HUES48 (cell line): Measurements from ENCODE around the gene NCF4.

Experiments
- H3K27ac ChIP-seq: one replicate; pipeline ENCODE4 v1.7.0; 2013; ENCODE audit warnings: low read depth, low read length, inconsistent platforms
- H3K27me3 ChIP-seq: 2 replicates; pipeline ENCODE4 v1.6.1; 2013; ENCODE audit warnings: mild to moderate bottlenecking, low read length; ENCODE audit not compliant: control insufficient read depth, insufficient read depth
- H3K36me3 ChIP-seq: 2 replicates; pipeline ENCODE4 v1.6.1; 2013; ENCODE audit warnings: low read length; ENCODE audit not compliant: control insufficient read depth, insufficient read depth
- H3K4me1 ChIP-seq: 2 replicates; pipeline ENCODE4 v1.6.1; 2013; ENCODE audit warnings: mild to moderate bottlenecking, low read length; ENCODE audit not compliant: control insufficient read depth, insufficient read depth
- H3K4me3 ChIP-seq: 2 replicates; pipeline ENCODE4 v1.5.1; 2013; ENCODE audit warnings: mild to moderate bottlenecking, low read depth, low read length
- H3K9ac ChIP-seq: 2 replicates; pipeline ENCODE4 v1.6.1; 2013; ENCODE audit warnings: mild to moderate bottlenecking, low read depth, low read length, moderate library complexity
- H3K9me3 ChIP-seq: 2 replicates; pipeline ENCODE4 v1.6.1; 2013; ENCODE audit warnings: low read length; ENCODE audit not compliant: control insufficient read depth, insufficient read depth

NCF4 gene

GRCh38 chr22:36898690-36899089 is 37.9 kb downstream of the NCF4 start:
- H3K4me1 ChIP-seq, result peaks cover 13% of the 10 kb centered on the region
- H3K9me3 ChIP-seq, result peaks cover 4% of the 10 kb centered on the region; the same call in 1 of the 2 replicates
- H3K4me3 ChIP-seq, result no peak overlapping the region
- no peaks in the 10 kb centered on the region for H3K36me3 ChIP-seq
- H3K27ac ChIP-seq, result no peak overlapping the region
- H3K9ac ChIP-seq, result no peak overlapping the region
- no peaks in the 10 kb centered on the region; the same call in 1 of the 2 replicates for H3K27me3 ChIP-seq

- Histone ChIP-seq H3K27me3 (no peaks in the 10 kb centered on the region; the same call in 1 of the 2 replicates), H3K27ac (no peak overlapping the region), H3K36me3 (no peaks in the 10 kb centered on the region), H3K9me3 (peaks cover 4% of the 10 kb centered on the region; the same call in 1 of the 2 replicates), H3K9ac (no peak overlapping the region), H3K4me1 (peaks cover 13% of the 10 kb centered on the region), H3K4me3 (no peak overlapping the region)
Measured at GRCh38 chr22:36899498-36899897, 38.7 kb downstream of the NCF4 start.

- Histone ChIP-seq H3K9me3 (peaks cover 4% of the 10 kb centered on the region; the same call in 1 of the 2 replicates), H3K4me1 (peaks cover 13% of the 10 kb centered on the region), H3K27ac (peak overlapping the region; percentile 80), H3K4me3 (no peak overlapping the region), H3K27me3 (no peaks in the 10 kb centered on the region), H3K9ac (no peak overlapping the region), H3K36me3 (no peaks in the 10 kb centered on the region)
Measured at GRCh38 chr22:36900225-36900624, 39.4 kb downstream of the NCF4 start.

- H3K27me3 ChIP-seq, result no peaks in the 10 kb centered on the region
- peak overlapping the region; percentile 80 for H3K27ac ChIP-seq
- H3K4me3 ChIP-seq, result no peak overlapping the region
- H3K4me1 ChIP-seq, result peaks cover 13% of the 10 kb centered on the region
- H3K9ac ChIP-seq, result no peak overlapping the region
- H3K9me3 ChIP-seq, result no peaks in the 10 kb centered on the region; the same call in 1 of the 2 replicates
- no peaks in the 10 kb centered on the region for H3K36me3 ChIP-seq
Measured at GRCh38 chr22:36900880-36901279, 40.1 kb downstream of the NCF4 start.

GRCh38 chr22:36901411-36902142 is 40.8 kb downstream of the NCF4 start:
- Histone ChIP-seq H3K36me3 (no peaks in the 10 kb centered on the region), H3K9ac (no peak overlapping the region), H3K4me3 (no peak overlapping the region), H3K9me3 (no peaks in the 10 kb centered on the region; the same call in 1 of the 2 replicates), H3K27ac (peak overlapping the region; percentile 79), H3K27me3 (no peaks in the 10 kb centered on the region), H3K4me1 (peaks cover 13% of the 10 kb centered on the region)

GRCh38 chr22:36902143-36902926 is 41.5 kb downstream of the NCF4 start:
- no peak overlapping the region for H3K9ac ChIP-seq
- H3K9me3 ChIP-seq, result no peaks in the 10 kb centered on the region
- H3K27ac ChIP-seq, result no peak overlapping the region
- H3K27me3 ChIP-seq, result no peaks in the 10 kb centered on the region
- H3K4me1 ChIP-seq, result peaks cover 13% of the 10 kb centered on the region
- H3K36me3 ChIP-seq, result no peaks in the 10 kb centered on the region
- H3K4me3 ChIP-seq, result no peak overlapping the region

GRCh38 chr22:36904260-36904880 is 43.6 kb downstream of the NCF4 start:
- H3K36me3 ChIP-seq, result no peaks in the 10 kb centered on the region
- H3K9ac ChIP-seq, result no peak overlapping the region
- no peaks in the 10 kb centered on the region for H3K9me3 ChIP-seq
- peaks cover 13% of the 10 kb centered on the region for H3K4me1 ChIP-seq
- no peak overlapping the region for H3K27ac ChIP-seq
- peaks cover 12% of the 10 kb centered on the region for H3K27me3 ChIP-seq
- H3K4me3 ChIP-seq, result no peak overlapping the region

GRCh38 chr22:36907253-36908195 is 46.7 kb downstream of the NCF4 start:
- Histone ChIP-seq H3K27me3 (peaks cover 43% of the 10 kb centered on the region), H3K9me3 (no peaks in the 10 kb centered on the region), H3K4me3 (no peak overlapping the region), H3K27ac (no peak overlapping the region), H3K4me1 (peaks cover 13% of the 10 kb centered on the region), H3K9ac (no peak overlapping the region), H3K36me3 (no peaks in the 10 kb centered on the region)

- Histone ChIP-seq H3K27ac (no peak overlapping the region), H3K9me3 (no peaks in the 10 kb centered on the region), H3K27me3 (peaks cover 65% of the 10 kb centered on the region), H3K36me3 (no peaks in the 10 kb centered on the region), H3K9ac (no peak overlapping the region), H3K4me1 (peaks cover 16% of the 10 kb centered on the region), H3K4me3 (no peak overlapping the region)
Measured at GRCh38 chr22:36910461-36910860, 49.7 kb downstream of the NCF4 start.
